GM12878 (cell line): ENCODE results near the gene B4GALT5.

Source experiments
- HDAC2 ChIP-seq: fragments of 200-600 bp; sonication (generic); IDR thresholded peaks from 2 replicates; pipeline ENCODE4 v1.6.1; 2017
- POLR2A ChIP-seq: IDR thresholded peaks from 2 replicates; pipeline ENCODE4 v1.6.1; 2011; ENCODE audit warnings: low read depth, mild to moderate bottlenecking, low read length
- USF2 ChIP-seq: IDR thresholded peaks from 2 replicates; pipeline ENCODE4 v1.6.1; 2011; ENCODE audit warnings: low read depth, low read length, improper control_type of control experiment, borderline replicate concordance

GRCh38 chr20:49711667-49711987 is 2.1 kb downstream of the B4GALT5 start:
- TF ChIP-seq POLR2A (no peak), HDAC2 (no peak), USF2 (no peak)
